Stimulated activated CD8-positive, alpha-beta memory T cell treated with anti-CD3 and anti-CD28 coated beads, Interleukin-4, amount 100 ng/mL, for 24 hours (primary cell): ENCODE results near the gene GNB5.
"Not testable (repeated sequence)": the region's sequence is repeated elsewhere in the genome, so short reads cannot be mapped to it uniquely, and the experiment has no call there.

Experiments
- DNase-seq: peaks from one replicate; pipeline ENCODE4 v3.0.0-alpha.2; 2020; ENCODE audit warnings: low read depth

GNB5 gene

DNA sequence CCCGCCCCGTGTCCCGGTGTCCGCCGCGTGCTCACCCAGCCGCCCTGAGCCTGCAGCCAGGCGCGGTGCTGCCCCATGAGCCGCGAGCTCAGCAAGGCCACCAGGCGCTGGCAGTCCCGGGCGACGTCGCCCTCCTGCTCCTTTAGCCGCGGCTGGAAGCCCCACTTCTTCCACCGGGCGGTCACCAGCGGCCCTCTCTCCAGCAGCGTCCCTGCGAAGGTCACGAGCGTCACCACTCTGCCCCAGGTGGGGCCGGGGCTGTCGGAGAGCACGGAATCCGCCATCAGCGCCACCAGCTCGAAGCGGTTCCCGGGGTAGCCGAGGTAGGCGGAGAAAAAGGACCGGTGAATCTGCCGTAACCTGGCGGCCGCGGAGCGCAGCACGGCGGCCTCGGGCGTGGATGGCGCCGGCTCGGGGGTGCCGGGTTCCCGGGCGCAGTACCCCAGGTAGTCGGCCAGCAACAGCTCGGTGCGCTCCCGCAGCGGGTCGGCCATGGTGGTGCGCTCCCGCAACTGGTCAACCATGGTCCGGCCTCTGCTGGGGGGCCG is 78.9 kb downstream of the GNB5 start:
- no peak for DNase-seq

DNA sequence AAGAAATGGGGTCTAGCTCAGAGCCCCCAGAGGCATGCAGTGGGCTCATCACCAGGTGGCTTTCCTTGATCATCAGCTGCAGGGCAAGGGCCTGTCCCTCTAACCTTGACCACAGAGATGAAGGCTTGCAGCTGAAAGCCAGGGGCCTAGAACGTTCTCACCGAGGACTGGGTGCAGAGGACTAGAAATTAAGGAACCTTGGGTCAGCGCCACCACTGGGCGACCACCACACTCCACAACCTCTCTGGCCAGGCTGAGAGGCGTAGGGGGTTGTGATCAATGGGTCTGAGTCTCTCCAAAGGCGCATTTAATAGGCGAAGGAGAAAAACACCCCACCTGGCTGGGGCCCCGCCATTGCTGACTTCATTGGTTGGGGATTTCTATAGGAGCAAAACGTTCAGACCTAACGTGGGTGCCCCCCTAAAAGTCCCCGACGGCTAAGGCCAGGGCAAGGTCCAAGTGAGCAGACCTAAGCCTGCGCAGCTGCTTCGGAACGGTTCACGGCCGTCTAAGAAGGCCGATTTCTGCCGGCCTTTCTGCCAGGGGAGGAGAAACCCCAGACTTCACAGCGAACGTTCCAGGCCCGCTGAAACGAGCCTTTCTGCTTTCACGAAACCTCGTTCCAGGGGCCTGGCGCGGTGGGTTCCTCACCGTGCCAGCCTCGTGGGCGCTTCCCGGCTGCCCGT is 79.5 kb downstream of the GNB5 start:
- no peak for DNase-seq

DNA sequence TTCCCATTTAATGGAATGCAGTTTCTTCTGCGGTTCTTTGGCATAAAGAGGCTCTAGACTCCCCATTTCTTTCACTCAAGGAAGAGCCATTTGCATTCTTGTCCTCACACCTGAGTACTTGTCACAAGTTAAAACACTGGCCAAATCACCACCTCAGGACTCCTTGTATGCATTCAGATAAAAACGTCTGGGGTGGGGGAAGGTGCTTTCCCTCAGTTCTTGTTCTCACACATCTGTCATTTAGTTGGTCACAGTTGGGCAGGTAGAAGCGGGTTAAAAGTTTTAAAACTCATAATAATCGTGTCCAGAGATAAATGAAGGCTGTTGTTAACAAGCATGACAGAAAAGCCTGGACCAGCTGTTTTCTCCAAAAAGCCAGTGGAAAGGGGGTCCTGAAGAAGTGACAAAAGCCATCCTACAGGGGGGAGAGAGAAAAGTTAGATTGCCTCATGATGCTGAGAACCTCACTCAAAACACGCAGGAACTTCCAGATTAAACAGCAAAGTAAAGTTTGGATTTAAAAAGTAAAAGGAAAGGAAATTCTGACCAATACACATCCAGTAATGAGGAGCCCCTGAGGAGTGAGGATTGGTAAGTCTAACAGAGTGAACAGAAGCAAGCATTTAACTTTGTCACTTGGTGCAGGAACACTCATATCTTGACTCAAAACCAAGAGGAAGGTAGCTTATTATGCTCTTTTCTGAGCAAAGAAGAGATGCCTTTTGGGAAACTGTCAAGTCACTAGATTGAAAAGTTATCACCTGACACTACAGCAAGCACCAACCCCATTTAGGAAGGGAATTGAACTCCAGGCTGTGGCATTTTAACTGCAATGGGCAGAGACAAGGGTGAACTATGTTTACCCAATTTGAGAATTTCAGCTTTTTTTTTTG is 81.4 kb downstream of the GNB5 start:
- DNase-seq = no peak

DNA sequence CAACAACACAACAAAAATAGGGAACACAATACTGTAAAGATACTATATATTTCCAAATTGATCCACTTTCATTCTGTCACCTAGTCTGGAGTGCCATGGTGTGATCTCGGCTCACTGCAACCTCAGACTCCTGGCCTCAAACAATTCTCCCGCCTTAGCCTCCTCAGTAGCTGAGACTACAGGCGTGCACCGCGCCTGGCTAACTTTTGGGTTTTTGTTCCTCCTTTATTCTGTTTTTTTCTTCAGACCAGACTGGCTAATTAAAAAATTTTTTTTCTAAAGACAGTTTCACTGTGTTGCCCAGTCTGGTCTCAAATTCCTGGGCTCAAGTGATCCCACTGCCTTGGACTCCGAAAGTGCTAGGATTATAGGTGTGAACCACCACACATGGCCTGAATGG is 84.0 kb downstream of the GNB5 start:
- no peak for DNase-seq

DNA sequence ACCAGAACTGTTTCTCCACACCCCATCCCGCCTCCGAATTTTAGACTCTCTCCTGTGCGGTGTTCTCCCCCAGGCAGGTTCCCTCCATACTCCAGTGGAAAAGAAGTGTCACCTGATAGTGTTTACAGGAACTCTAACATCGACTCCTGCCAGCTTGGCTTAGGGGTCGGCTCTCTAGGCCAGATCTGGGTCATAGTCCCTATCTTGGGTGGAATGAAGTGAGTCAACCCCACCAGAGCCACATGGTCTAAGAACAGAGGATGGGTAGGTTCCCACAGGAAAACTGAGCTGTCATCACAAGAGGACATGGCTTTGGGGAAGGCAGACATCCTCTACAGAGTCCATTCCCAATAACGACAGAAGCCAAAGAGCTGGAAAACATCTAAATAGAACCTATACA is 84.6 kb downstream of the GNB5 start:
- DNase-seq = no peak

DNA sequence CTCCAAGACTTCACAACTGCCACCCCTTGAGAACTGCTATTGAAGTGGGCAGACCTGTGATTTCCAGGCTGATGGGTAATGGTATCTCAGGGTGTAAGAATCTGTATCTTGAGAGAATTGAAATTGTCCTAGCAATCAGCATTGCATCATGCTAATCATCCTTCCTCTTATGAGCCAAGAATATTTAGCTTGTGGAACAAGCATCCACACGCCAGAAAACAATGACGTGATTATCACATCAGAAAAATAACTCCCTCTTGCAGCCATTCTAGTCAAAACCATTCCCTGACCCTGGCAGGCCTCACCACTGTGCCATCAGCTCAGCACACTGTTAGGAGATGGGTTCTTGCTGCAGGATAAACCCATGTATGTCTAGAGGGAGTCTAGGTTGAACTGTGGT is 85.3 kb downstream of the GNB5 start:
- no peak for DNase-seq

DNA sequence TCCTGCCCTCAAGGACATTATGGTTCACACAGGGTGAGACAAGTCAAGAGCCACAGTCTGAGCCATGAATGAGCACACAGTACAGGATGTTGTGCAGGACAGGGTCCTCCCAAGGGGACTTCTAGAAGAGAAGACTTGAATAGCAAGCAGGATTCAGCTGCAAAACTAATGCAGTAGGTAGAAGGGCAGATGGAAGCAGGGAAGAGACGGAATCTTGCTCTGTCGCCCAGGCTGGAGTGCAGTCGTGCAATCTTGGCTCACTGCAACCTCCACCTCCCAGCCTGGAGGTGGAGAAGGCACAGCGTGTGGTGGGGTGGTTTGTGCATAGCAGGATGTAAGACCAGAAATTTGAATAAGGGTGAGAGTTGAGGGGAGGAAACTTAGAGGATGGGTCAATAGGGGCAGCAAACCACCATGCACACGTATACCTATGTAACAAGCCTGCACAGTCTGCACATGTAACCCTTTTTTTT is 86.6 kb downstream of the GNB5 start:
- DNase-seq = no peak

DNA sequence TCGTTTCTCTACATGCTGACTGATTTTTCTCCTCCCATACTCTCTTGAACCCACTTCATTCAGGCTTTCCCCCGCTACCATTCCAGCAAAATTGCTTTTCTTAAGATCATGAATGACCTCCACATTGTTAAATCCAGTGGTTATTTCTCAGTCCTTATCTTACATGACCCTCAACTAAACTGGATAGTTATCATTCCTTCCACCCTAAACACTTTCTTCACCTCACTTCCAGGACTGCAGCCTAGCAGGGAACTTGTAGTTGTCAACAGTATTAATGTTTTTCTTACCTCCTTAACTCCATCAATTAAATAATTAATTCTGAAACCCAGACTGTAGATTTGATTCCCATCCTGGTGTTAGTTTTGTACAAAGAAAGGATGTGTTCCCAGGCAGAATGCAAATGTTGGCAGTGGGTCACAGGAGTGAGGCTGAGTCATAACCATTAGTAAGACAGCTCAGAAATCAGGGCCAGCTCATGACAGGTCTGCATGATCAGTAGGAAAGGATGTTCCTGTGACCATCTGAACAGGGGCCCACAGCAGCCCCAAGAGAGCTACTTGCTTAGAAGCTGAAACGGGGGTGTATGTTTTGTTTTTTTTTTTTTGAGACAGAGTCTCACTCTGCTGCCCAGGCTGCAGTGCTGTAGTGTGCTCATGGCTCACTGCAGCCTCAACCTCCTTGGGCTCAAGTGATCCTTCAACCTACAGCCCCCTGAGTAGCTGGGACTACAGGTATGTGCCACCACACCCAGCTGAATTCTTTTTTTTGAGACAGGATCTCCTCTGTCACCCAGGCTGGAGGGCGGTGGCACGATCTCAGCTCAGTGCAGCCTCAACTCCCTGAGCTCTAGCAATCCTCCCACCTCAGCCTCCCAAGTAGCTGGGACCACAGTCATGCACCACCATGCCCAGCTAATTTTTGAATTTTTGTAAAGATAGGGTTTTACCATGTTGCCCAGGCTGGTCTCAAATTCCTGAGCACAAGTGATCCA is 87.7 kb downstream of the GNB5 start:
- no peak for DNase-seq

DNA sequence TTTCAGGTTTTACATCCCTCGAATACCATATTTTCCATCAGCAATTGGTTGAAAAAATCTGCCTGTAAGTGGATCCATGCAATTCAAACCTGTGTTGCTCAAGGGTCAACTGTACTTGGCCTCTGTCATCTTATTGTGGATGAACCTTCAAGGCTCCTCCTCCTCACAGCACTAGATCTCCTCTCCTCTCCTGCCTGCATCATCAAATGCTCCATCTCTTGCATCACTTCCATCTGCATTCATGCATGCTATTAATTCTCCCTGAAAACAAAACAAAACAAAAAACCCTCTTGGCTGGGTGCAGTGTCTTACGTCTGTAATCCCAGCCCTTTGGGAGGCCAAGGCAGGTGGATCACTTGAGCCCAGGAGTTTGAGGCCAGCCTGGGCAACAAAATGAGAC is 88.7 kb downstream of the GNB5 start:
- DNase-seq = no peak

DNA sequence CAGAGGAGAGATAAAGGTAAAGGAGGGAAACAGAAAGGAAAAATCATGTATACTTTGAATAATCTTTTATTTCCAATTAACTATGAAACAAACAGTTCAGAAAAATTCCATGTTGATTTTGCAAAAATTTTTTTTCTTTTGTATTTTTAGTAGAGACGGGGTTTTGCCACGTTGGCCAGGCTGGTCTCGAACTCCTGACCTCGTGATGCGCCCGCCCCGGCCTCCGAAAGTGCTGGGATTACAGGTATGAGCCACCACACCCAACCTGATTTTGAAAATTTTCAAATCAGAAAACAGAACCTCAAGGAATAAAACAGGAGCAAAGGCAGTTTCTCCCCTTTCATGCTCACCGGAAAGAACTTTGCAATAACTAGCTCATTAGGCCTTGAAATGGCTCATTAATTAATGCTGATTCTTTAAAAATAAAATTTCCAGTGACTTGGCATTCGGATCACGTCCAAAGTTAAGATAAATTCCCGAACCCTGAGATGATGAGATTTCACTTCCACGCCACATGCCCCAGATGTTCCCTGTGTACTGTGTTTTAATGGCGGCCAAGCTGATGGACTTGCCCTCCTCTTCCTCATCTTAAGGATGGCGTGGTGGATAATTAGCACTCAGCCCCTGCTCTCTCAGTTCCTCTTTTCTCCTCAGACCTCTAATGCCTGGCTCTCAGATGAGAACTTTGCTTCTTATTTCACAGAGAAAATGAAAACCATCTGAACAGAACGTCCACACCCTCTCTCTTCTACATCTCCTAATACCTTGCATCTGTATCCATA is 89.5 kb downstream of the GNB5 start:
- no peak for DNase-seq

DNA sequence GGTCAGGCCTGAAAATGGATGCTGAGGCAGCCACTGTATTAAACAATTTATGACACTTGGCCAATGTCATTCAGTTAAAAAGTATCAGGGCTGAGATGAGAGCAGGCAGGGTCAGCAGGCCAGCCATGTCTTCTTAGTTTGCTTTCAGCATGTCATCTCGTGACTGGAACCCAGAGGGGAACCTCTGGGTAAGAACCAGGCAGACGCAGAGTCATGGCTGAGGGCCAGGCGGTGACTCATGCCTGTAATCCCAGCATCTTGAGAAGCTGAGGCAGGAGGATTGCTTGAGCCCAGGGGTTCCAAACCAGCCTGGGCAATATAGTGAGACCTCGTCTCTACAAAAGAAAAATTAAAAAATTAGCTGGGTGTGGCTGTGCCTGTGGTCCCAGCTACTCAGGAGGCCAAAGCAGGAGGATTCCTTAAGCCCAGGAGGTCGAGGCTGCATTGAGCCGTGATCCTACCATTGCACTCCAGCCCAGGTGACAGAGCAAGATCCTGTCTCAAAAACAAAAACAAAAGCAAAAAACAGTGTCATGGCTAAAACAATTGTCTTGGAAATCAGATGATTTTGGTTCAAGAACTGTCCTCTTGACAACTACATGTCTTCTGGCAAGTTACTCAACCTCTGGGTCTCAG is 90.3 kb downstream of the GNB5 start:
- no peak for DNase-seq

DNA sequence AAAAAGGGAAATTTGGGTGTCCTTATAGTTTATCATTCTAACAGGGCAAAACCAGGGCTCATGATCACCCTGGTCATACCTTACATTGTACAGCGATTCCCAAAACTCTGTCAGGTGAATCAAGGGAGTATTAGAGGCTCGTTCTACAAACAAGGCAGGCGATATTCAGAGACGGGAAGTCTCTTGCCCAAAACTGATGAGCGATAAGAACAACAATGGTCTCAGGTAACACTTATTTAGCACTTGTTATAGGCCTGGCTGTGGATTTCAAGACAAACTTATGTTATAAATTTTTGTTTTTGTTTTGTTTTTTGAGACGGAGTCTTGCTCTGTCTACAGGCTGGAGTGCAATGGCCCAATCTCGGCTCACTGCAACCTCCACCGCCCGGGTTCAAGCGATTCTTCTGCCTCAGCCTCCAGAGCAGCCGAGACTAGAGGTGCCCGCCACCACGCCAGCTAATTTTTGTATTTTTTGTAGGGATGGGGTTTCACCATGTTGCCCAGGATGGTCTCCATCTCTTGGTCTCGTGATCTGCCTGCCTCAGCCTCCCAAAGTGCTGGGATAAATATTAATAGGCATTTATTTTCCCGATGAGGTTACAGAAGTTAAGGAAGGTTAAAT is 91.4 kb downstream of the GNB5 start:
- DNase-seq = no peak

DNA sequence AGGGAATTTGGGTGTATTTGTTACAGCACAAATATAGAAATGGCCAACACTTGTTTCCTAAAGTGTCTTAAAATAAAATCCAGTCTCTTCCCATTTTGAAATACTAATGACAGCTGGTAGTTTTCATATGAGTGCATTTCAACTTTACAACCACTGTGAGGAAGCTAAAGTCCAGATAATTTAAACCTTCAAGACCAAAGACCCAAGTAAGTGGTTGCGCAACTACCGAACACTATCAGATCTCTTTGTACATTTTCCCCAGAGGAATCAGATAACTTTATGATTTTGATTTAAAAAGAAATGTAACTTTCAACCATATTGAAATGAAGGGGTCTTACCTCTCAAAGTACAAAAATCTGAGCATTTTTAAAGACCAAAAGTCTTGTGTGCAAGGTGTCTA is 92.9 kb downstream of the GNB5 start:
- DNase-seq = no peak

DNA sequence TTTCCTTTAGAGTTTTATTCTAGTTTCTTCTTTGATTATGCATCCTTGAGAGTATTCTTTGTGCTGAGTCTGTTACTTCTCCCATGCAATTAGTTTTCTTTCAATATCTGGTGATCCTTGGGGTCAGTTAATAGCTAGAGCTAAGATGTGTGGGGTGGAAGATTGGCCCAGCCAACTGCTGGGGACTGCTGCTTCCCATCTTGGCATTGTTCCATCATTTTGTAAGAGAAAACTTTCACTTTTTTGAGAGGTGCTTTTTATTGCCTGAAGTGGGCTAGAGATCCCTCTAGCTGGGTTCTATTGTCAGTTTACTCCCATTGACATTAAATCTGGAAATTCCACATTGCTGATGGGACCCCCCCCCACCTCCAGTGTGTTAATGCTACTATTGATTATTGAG is 94.0 kb downstream of the GNB5 start:
- DNase-seq = no peak

DNA sequence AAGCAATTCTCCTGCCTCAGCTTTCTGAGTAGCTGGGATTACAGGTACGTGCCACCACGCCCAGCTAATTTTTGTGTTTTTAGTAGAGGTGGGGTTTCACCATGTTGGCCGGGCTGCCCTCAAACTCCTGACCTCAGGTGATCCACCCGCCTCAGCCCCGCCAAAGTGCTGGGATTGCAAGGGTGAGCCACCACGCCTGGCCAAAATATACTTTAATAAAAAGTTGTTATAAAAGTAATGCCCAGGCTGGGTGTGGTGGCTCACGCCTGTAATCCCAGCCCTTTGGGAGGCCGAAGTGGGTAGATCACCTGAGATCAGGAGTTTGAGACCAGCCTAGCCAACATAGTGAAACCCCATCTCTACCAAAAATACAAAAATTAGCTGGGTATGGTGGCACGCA is 94.7 kb downstream of the GNB5 start:
- not testable (repeated sequence) for DNase-seq

DNA sequence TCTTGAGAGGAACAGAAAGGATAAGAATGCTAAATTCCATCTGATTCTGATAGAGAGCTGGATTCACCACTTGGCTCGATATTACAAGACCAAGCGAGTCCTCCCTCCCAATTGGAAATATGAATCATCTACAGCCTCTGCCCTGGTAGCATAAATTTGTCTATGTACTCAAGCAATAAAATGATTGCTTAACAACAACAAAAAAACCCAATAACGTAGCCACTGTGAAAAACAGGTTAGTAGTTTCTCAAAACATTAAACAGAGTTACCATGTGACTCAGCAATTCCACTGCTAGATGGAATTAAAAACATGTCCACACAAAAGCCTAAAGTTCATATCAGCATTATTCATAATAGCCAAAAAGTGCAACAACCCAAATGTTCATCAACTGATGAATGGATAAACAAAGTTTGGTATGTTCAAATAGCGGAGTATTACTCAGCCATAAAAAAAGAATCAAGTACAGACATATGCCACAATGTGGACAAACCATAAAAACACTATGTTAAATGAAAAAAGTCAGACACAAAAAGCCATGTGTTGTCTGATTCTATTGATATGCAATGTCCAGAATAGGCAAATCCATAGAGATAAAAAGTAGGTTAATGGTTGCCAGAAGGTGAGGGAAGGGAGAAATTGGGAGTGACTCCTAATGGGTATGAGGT is 95.5 kb downstream of the GNB5 start:
- DNase-seq = no peak

DNA sequence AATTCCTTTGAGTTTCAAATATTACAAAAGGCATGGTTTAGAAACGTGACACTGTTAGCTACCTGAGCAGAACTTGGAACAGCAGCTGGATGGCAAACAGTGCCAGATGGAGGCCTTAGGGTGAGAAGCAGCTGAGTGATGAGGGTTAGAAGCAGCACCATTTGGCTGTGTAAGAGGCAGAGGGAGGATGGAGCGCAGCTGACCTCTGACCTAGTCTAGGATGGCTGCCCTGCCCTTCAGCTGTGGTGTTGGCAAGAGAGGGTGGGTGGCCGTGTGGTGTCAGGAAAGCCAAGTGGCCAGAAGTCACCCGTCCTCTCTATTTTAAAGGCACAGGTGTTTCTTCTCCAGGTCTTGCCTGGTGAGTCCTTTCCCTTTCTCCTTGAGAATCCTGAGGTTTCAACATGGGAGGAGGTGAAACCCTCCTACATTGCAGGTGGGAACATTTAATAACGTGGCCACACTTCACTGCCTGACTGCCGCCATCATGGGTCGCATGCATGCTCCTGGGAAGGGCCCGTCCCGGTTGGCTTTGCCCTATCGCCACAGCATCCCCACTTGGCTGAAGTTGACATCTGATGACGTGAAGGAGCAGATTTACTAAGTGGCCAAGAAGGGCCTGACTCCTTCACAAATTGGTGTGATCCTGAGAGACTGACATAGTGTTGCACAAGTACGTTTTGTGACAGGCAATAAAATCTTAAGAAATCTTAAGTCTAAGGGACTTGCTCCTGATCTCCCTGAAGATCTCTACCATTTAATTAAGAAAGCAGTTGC is 96.2 kb downstream of the GNB5 start:
- DNase-seq = no peak

DNA sequence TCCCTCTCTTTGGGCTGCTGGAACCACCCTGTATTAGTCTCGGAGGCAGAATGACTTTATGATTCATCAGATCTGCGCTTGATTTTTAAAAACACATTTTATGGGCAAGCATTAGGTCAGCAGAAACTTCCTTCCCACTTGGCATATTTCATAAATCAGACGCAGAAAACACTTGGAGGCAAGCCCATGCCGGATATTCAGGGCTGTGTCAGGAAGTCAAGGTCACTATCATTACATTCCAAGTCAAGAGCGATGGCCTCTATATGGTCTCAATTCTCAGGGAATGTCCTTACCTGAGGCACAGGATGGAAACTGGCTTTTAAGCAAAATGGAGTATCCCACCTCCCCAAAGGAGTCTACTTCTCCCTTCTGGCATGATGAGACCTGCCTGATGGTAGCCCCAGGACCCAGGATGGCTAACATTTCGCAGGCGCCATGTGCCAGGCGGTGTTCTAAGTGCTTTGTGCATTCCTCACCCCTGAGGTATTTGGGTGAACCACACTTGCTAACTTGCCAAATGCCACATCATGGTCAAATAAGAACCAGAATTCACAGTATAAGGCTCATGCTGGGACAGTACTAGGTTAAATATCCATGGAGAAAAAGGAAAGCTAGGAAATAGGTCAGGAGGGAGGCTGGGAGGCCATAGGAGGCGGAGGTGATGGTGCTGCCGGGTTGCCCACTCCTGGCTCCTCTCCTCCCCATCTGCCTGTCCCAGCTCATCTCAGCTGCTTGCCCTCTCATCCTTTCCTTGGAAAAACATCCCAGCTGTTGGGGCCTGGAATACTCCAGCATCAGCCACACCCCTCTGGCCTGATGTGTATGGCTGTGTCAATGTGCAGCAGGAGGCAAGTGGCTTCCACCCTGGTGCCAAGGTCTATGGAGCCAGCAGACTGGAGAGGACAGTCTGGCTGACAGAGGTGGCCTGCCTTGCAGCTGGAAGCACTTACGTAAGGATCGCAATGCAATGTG is 97.4 kb downstream of the GNB5 start:
- DNase-seq = no peak
